Suprapubic skin (tissue), 4 donors: ENCODE data around the gene BBS4.

ENCODE experiments used
- EP300 ChIP-seq: sonication (generic); formaldehyde crosslinking; IDR thresholded peaks from one replicate; pipeline ENCODE4 v1.6.1; 2017; ENCODE audit warnings: antibody characterized with exemption
- POLR2AphosphoS5 ChIP-seq, 3 donors: sonication (generic); formaldehyde crosslinking; IDR thresholded peaks; one replicate each; pipeline ENCODE4 v1.6.1; 2017; ENCODE audit warnings: antibody characterized with exemption in 3 of 3

- TF ChIP-seq EP300, result no peak
- no peak for TF ChIP-seq POLR2AphosphoS5 (IDR thresholded peaks at IDR 0.05)
Observed at GRCh38 chr15:72732086-72732485, 46.1 kb downstream of the BBS4 start.
